Anterior cingulate cortex (tissue), 58 donors: ENCODE data around the gene DNAH1.

Experiments
- DNase-seq, 58 donors: peaks; one replicate each; lab custom pipeline; 2025; lab: John Stamatoyannopoulos, UW

Gene DNAH1

GRCh38 chr3:52442409-52443267 lies 126.5 kb downstream of the DNAH1 start:
- DNase-seq: no peak

GRCh38 chr3:52443268-52443610 lies 127.1 kb downstream of the DNAH1 start:
- DNase-seq: no peak

GRCh38 chr3:52443791-52444687 lies 127.9 kb downstream of the DNAH1 start:
- no peak for DNase-seq

- peak in 1 of 58 donors; percentile 30 for DNase-seq
These were observed 129.0 kb downstream of the DNAH1 start, which contains the start of gene SEMA3G for GRCh38 chr3:52444860-52445793. SEMA3G (minus strand) TSS chr3:52445103; CDS start chr3:52445027, 76 bp downstream.

- DNase-seq: no peak
These were observed 129.9 kb downstream of the DNAH1 start for GRCh38 chr3:52446042-52446441.

- peak in 38 of 58 donors; percentile 9 to 63 (median 31) for DNase-seq
These were observed 130.8 kb downstream of the DNAH1 start for GRCh38 chr3:52446631-52447511.

- DNase-seq: no peak
These were observed 131.6 kb downstream of the DNAH1 start for GRCh38 chr3:52447512-52448355.
